ENCODE data around the gene NUP107. TPM values are rescaled to one million over a fixed set of nuclear protein-coding genes. Genes with fewer than 3 reads are reported as not detected.

The NUP107 gene
- total RNA-seq, 1 experiment from 2014 or later: 132 TPM

- TF ChIP-seq, protein P1, sequence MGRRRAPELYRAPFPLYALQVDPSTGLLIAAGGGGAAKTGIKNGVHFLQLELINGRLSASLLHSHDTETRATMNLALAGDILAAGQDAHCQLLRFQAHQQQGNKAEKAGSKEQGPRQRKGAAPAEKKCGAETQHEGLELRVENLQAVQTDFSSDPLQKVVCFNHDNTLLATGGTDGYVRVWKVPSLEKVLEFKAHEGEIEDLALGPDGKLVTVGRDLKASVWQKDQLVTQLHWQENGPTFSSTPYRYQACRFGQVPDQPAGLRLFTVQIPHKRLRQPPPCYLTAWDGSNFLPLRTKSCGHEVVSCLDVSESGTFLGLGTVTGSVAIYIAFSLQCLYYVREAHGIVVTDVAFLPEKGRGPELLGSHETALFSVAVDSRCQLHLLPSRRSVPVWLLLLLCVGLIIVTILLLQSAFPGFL (CRISPR knock-in tag; IDR thresholded peaks at IDR 0.05; ENCODE audit: borderline replicate concordance): no peak
- TF ChIP-seq ATF1 (CRISPR knock-in tag; IDR thresholded peaks at IDR 0.05) (no peak), ZNF219 (CRISPR knock-in tag; IDR thresholded peaks at IDR 0.05; ENCODE audit: borderline replicate concordance) (no peak), ERG (CRISPR knock-in tag; IDR thresholded peaks at IDR 0.05) (no peak), ZNF416 (CRISPR knock-in tag; IDR thresholded peaks at IDR 0.05) (no peak), NR1H2 (CRISPR knock-in tag; IDR thresholded peaks at IDR 0.05) (no peak), SP1 (CRISPR knock-in tag; conservative IDR thresholded peaks at IDR 0.05) (no peak), TCF7 (CRISPR knock-in tag; IDR thresholded peaks at IDR 0.05; ENCODE audit: low read depth) (no peak)
- TF ChIP-seq, protein P2, sequence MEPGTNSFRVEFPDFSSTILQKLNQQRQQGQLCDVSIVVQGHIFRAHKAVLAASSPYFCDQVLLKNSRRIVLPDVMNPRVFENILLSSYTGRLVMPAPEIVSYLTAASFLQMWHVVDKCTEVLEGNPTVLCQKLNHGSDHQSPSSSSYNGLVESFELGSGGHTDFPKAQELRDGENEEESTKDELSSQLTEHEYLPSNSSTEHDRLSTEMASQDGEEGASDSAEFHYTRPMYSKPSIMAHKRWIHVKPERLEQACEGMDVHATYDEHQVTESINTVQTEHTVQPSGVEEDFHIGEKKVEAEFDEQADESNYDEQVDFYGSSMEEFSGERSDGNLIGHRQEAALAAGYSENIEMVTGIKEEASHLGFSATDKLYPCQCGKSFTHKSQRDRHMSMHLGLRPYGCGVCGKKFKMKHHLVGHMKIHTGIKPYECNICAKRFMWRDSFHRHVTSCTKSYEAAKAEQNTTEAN (CRISPR knock-in tag; IDR thresholded peaks at IDR 0.05): no peak
- TF ChIP-seq, protein P3, sequence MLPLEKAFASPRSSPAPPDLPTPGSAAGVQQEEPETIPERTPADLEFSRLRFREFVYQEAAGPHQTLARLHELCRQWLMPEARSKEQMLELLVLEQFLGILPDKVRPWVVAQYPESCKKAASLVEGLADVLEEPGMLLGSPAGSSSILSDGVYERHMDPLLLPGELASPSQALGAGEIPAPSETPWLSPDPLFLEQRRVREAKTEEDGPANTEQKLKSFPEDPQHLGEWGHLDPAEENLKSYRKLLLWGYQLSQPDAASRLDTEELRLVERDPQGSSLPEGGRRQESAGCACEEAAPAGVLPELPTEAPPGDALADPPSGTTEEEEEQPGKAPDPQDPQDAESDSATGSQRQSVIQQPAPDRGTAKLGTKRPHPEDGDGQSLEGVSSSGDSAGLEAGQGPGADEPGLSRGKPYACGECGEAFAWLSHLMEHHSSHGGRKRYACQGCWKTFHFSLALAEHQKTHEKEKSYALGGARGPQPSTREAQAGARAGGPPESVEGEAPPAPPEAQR (CRISPR knock-in tag; IDR thresholded peaks at IDR 0.05): no peak
These were observed 47.4 kb upstream of the NUP107 start (continued) for GRCh38 chr12:68639396-68639767.

- Mint-ChIP-seq H3K27ac (no peak overlapping the region), H3K27me3 (ENCODE audit: low read depth) (no peaks in the 10 kb centered on the region), H3K9me3 (no peaks in the 10 kb centered on the region), H3K36me3 (no peaks in the 10 kb centered on the region), H3K4me3 (no peak overlapping the region), H3K4me1 (peaks cover 4% of the 10 kb centered on the region)
- ChIA-PET POLR2A (no interaction called here), CTCF (no interaction called here)
- no peak for ATAC-seq
- DNase-seq (ENCODE audit: low spot score): no peak
- no peak for TF ChIP-seq E2F1 (CRISPR knock-in tag; IDR thresholded peaks at IDR 0.05)
- TF ChIP-seq IRF1 (CRISPR knock-in tag; IDR thresholded peaks at IDR 0.05): no peak
- TF ChIP-seq, protein P4, sequence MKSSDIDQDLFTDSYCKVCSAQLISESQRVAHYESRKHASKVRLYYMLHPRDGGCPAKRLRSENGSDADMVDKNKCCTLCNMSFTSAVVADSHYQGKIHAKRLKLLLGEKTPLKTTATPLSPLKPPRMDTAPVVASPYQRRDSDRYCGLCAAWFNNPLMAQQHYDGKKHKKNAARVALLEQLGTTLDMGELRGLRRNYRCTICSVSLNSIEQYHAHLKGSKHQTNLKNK (CRISPR knock-in tag; IDR thresholded peaks at IDR 0.05): no peak
- TF ChIP-seq ATF6 (CRISPR knock-in tag; IDR thresholded peaks at IDR 0.05): no peak
- TF ChIP-seq RELA (CRISPR knock-in tag; IDR thresholded peaks at IDR 0.05; ENCODE audit: borderline replicate concordance): no peak
- TF ChIP-seq MXD4 (CRISPR knock-in tag; IDR thresholded peaks at IDR 0.05; ENCODE audit: borderline replicate concordance): no peak
- TF ChIP-seq ZNF219 (CRISPR knock-in tag; IDR thresholded peaks at IDR 0.05; ENCODE audit: borderline replicate concordance): no peak
- TF ChIP-seq CREM (CRISPR knock-in tag; IDR thresholded peaks at IDR 0.05): no peak
- TF ChIP-seq AFF4 (CRISPR knock-in tag; IDR thresholded peaks at IDR 0.05; ENCODE audit: borderline replicate concordance): no peak
These were observed 45.6 kb upstream of the NUP107 start for GRCh38 chr12:68641138-68641537.
